Common myeloid progenitor, CD34-positive (primary cell): ENCODE data around the gene TAOK2.
A peak's percentile ranks its signal among the peaks of the same experiment; 100 is the strongest.

ENCODE experiments used
- CTCF ChIA-PET: fragments of 350-600 bp; sonication (Branson Sonifier 250); formaldehyde crosslinking; loops from one replicate; lab custom pipeline; 2021; ENCODE audit warnings: antibody characterized with exemption; lab: Charles Lee
- POLR2A ChIA-PET: fragments of 350-600 bp; sonication (Branson Sonifier 250); formaldehyde crosslinking; loops from one replicate; lab custom pipeline; 2021; ENCODE audit warnings: antibody characterized with exemption; lab: Charles Lee
- DNase-seq, 3 donors: peaks; one replicate each; pipeline versions ENCODE4 v3.0.0 to v3.0.0-alpha.2; 2013
- H3K27ac ChIP-seq, 2 experiments: 1 replicate in 1 of 2; 2 replicates in 1 of 2; pipeline ENCODE4 v1.7.0; 2013; ENCODE audit warnings: inconsistent platforms in 2 of 2, low read length in 2 of 2, mild to moderate bottlenecking in 2 of 2, low read depth in 1 of 2, moderate library complexity in 1 of 2; ENCODE audit not compliant: severe bottlenecking in 2 of 2, insufficient read depth in 1 of 2, poor library complexity in 1 of 2
- H3K27me3 ChIP-seq, 5 experiments: replicated peaks in 2 of 5; 1 replicate in 3 of 5; 2 replicates in 2 of 5; pipeline versions ENCODE4 v1.6.1 to v1.7.0; 2013; ENCODE audit warnings: low read length in 4 of 5, mild to moderate bottlenecking in 2 of 5, moderate library complexity in 2 of 5, inconsistent platforms in 1 of 5; ENCODE audit not compliant: insufficient read depth in 5 of 5, control insufficient read depth in 4 of 5
- H3K36me3 ChIP-seq, 4 experiments: 1 replicate in 2 of 4; 2 replicates in 2 of 4; pipeline versions ENCODE4 v1.6.1 to v1.7.0; 2013; ENCODE audit warnings: low read length in 3 of 4, control low read depth in 1 of 4, mild to moderate bottlenecking in 1 of 4; ENCODE audit not compliant: control insufficient read depth in 4 of 4, insufficient read depth in 4 of 4
- H3K4me1 ChIP-seq, 4 experiments: 1 replicate in 3 of 4; 2 replicates in 1 of 4; pipeline versions ENCODE4 v1.6.1 to v1.7.1; 2013; ENCODE audit warnings: low read length in 3 of 4, mild to moderate bottlenecking in 3 of 4, control low read depth in 1 of 4, inconsistent platforms in 1 of 4, moderate library complexity in 1 of 4; ENCODE audit not compliant: control insufficient read depth in 4 of 4, insufficient read depth in 4 of 4; ENCODE audit errors: control extremely low read depth in 1 of 4
- H3K4me3 ChIP-seq, 7 experiments: 1 replicate in 4 of 7; 2 replicates in 3 of 7; pipeline versions ENCODE4 v1.5.1 to v1.7.0; 2013; ENCODE audit warnings: mild to moderate bottlenecking in 7 of 7, low read length in 6 of 7, moderate library complexity in 6 of 7, inconsistent platforms in 2 of 7, low read depth in 2 of 7, control low read depth in 1 of 7; ENCODE audit not compliant: insufficient read depth in 4 of 7, control insufficient read depth in 1 of 7; ENCODE audit errors: extremely low read depth in 1 of 7
- H3K9me3 ChIP-seq, 5 experiments: 1 replicate in 4 of 5; 2 replicates in 1 of 5; pipeline versions ENCODE4 v1.6.1 to v1.7.1; 2013; ENCODE audit warnings: low read length in 4 of 5, mild to moderate bottlenecking in 2 of 5, inconsistent platforms in 1 of 5, low read depth in 1 of 5, moderate library complexity in 1 of 5; ENCODE audit not compliant: control insufficient read depth in 4 of 5, insufficient read depth in 2 of 5; ENCODE audit errors: control extremely low read depth in 1 of 5
- WGBS: methylation state at CpG from one replicate; pipeline ENCODE4 v1.1.5; 2013; ENCODE audit not compliant: insufficient coverage; 5-methylcytosine and 5-hydroxymethylcytosine counted together

Gene TAOK2

GRCh38 chr16:30007378-30007895 is 33.8 kb downstream of the TAOK2 start:
- 92% methylated on average over 11 of the region's 11 CpGs for WGBS
- no peak overlapping the region for H3K27ac ChIP-seq
- H3K4me3 ChIP-seq: no peak overlapping the region
- ChIA-PET CTCF (interaction anchor here (1.0 to 1.3 kb wide), 3 partner anchors 21 to 200 kb away, joined by 3 to 4 read pairs (median 3); partner anchors contain the start of gene MVP), POLR2A (no interaction called here)
- H3K4me1 ChIP-seq: peaks cover 0 to 36% (median 31%) of the 10 kb centered on the region in 4 experiments
- peaks cover 0 to 28% (median 6%) of the 10 kb centered on the region in 4 experiments for H3K36me3 ChIP-seq
- H3K27me3 ChIP-seq: peaks cover 0 to 34% (median 11%) of the 10 kb centered on the region in 5 experiments
- no peak for DNase-seq
- H3K9me3 ChIP-seq: no peaks in the 10 kb centered on the region

GRCh38 chr16:30009085-30009862 is 35.6 kb downstream of the TAOK2 start:
- peaks cover 0 to 32% (median 28%) of the 10 kb centered on the region in 4 experiments for H3K4me1 ChIP-seq
- 74% methylated on average over 15 of the region's 26 CpGs for WGBS
- no peak overlapping the region for H3K4me3 ChIP-seq
- CTCF ChIA-PET: interaction anchor here (1.0 to 1.5 kb wide), 2 partner anchors 13 to 23 kb away, joined by 3 to 4 read pairs; partner anchors contain the start of gene C16orf92
- no peak overlapping the region for H3K27ac ChIP-seq
- DNase-seq: no peak
- H3K27me3 ChIP-seq: peaks cover 0 to 39% (median 11%) of the 10 kb centered on the region in 5 experiments
- POLR2A ChIA-PET: no interaction called here
- no peaks in the 10 kb centered on the region for H3K9me3 ChIP-seq
- peaks cover 0 to 14% (median 0%) of the 10 kb centered on the region in 4 experiments for H3K36me3 ChIP-seq

- Histone ChIP-seq H3K9me3 (no peaks in the 10 kb centered on the region), H3K4me1 (peaks cover 0 to 23% (median 19%) of the 10 kb centered on the region in 4 experiments), H3K4me3 (peak overlapping the region in 4 of 7 experiments; percentile 31 to 71 (median 56)), H3K27me3 (peaks cover 0 to 39% (median 11%) of the 10 kb centered on the region in 5 experiments), H3K27ac (no peak overlapping the region), H3K36me3 (peaks cover 0 to 8% (median 0%) of the 10 kb centered on the region in 4 experiments)
- 38% methylated on average over 29 of the region's 34 CpGs for WGBS
- ChIA-PET POLR2A (no interaction called here), CTCF (interaction anchor here (0.8 to 1.0 kb wide), 2 partner anchors 13 to 21 kb away, joined by 3 read pairs; partner anchors contain the start of genes C16orf92 and TLCD3B)
- peak in 1 of 3 donors; percentile 17 for DNase-seq
Observed at GRCh38 chr16:30009990-30010843, 36.5 kb downstream of the TAOK2 start.

- H3K27me3 ChIP-seq: peaks cover 0 to 39% (median 11%) of the 10 kb centered on the region in 5 experiments
- peak within 1 kb of the TSS in 6 of 7 experiments; percentile 35 to 72 (median 64) for H3K4me3 ChIP-seq
- no peak within 1 kb of the TSS for H3K27ac ChIP-seq
- peak in 2 of 3 donors; percentile 61 to 67 for DNase-seq
- ChIA-PET POLR2A (interaction anchor here (0.5 kb wide), 1 partner anchor 23 kb away, joined by 4 read pairs; no protein-coding TSS in a partner anchor), CTCF (no interaction called here)
- H3K36me3 ChIP-seq: peaks cover 0 to 5% (median 0%) of the 10 kb centered on the region in 4 experiments
- no peaks in the 10 kb centered on the region for H3K9me3 ChIP-seq
- 0% methylated on average over 60 of the region's 99 CpGs for WGBS
- H3K4me1 ChIP-seq: peaks cover 0 to 19% (median 17%) of the 10 kb centered on the region in 4 experiments
Observed at GRCh38 chr16:30010844-30011713, 37.4 kb downstream of the TAOK2 start, which contains the start of gene DOC2A. Gene DOC2A, minus strand, starts transcription at chr16:30011027. Its CDS starts 805 bp downstream, at chr16:30010222.

- no peak for DNase-seq
- Histone ChIP-seq H3K9me3 (no peaks in the 10 kb centered on the region), H3K4me3 (peak overlapping the region in 2 of 7 experiments; percentile 64 to 71), H3K27me3 (peaks cover 0 to 39% (median 15%) of the 10 kb centered on the region in 5 experiments), H3K27ac (no peak overlapping the region), H3K4me1 (peaks cover 0 to 19% (median 17%) of the 10 kb centered on the region in 4 experiments), H3K36me3 (no peaks in the 10 kb centered on the region)
- ChIA-PET CTCF (interaction anchor here (0.7 kb wide), 1 partner anchor 12 kb away, joined by 3 read pairs; no protein-coding TSS in a partner anchor), POLR2A (no interaction called here)
- 25% methylated on average over 22 of the region's 31 CpGs for WGBS
Observed at GRCh38 chr16:30011714-30012504, 38.2 kb downstream of the TAOK2 start.
